Suprapubic skin (tissue), 3 donors: ENCODE data around the gene SND1.

Experiments used
- POLR2A ChIP-seq, 2 donors: fragments of 450-650 bp; IDR thresholded peaks; one replicate each; pipeline ENCODE4 v1.6.1; 2017; ENCODE audit warnings: antibody characterized with exemption in 2 of 2, mild to moderate bottlenecking in 2 of 2, moderate library complexity in 2 of 2
- TF ChIP-seq, protein P1 (sequence below), 2 donors: fragments of 200-600 bp in 1 of 2; fragments of 450-650 bp in 1 of 2; sonication (generic) in 1 of 2; IDR thresholded peaks; one replicate each; pipeline ENCODE4 v1.5.1; 2016 to 2019; ENCODE audit warnings: antibody characterized with exemption in 2 of 2, mild to moderate bottlenecking in 1 of 2, moderate library complexity in 1 of 2

DNA sequence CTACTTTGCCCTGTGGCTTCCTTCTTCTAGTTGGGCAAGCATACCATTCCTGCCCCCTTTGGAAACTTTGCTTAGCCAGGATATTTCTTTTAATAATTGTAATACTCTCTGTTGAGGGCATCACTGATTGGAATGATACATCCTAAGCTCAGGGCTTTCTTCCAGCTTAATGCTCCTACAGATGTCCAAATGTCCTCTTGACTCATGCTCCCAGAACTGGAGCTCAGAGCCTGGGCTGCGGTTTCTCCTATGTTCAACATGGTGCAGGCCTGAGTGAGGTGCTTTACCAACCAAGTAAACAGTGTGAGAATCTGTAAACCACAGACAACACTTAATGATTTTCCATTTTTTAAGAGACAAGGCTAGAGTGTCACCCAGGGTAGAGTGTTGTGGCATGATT, 270.7 kb downstream of the SND1 start:
- TF ChIP-seq, protein P1, sequence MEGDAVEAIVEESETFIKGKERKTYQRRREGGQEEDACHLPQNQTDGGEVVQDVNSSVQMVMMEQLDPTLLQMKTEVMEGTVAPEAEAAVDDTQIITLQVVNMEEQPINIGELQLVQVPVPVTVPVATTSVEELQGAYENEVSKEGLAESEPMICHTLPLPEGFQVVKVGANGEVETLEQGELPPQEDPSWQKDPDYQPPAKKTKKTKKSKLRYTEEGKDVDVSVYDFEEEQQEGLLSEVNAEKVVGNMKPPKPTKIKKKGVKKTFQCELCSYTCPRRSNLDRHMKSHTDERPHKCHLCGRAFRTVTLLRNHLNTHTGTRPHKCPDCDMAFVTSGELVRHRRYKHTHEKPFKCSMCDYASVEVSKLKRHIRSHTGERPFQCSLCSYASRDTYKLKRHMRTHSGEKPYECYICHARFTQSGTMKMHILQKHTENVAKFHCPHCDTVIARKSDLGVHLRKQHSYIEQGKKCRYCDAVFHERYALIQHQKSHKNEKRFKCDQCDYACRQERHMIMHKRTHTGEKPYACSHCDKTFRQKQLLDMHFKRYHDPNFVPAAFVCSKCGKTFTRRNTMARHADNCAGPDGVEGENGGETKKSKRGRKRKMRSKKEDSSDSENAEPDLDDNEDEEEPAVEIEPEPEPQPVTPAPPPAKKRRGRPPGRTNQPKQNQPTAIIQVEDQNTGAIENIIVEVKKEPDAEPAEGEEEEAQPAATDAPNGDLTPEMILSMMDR (IDR thresholded peaks at IDR 0.05), result no peak
- TF ChIP-seq POLR2A (IDR thresholded peaks at IDR 0.05), result no peak
